NOMO-1 (cell line): ENCODE data around the gene SDC3.
"Not testable (repeated sequence)": the region's sequence is repeated elsewhere in the genome, so short reads cannot be mapped to it uniquely, and the experiment has no call there.

Experiments
- DNase-seq, 2 experiments: peaks; one replicate each; lab custom pipeline; 2025; ENCODE audit not compliant: unreplicated experiment in 2 of 2; lab: John Stamatoyannopoulos, UW

SDC3 gene

GRCh38 chr1:30877205-30877912, 31.2 kb downstream of the SDC3 start:
- peak in 1 of 2 experiments; percentile 22 for DNase-seq

DNA sequence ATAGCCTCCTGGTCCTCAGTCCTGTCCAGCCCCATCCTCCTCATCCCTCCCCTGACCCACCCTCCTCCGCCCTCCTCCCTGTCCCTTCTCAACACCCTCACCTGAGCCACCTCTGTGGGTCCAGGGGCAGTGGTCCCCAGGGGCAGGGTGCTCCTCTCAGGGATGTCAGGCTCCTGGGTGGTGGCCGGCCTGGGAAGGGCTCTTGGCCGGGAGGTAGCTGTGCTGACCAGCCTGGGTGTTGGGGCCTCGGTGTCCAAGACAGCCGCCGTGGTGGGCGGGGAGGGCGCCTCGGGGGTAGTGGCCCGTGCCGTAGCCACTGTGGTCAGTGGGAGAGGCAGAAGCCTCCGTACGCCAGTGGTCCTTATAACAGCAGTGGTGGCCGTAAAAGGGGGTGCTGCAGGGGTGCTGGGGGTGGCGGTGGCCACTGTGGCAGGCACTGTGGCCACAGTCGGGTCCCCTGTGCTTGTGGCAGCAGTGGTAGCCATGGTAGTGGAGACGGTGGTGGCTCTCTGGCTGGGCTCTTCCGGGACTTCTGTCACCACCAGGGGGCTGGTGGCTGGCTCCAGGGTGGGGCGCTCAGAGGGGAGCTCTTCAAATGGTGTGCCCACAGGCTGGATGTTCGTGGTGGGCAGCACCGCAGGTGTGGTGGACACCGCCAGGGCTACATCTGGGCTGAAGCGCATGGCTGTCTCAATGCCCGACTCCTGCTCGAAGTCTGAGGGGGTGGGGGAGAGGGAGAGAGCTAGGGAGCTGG, 31.9 kb downstream of the SDC3 start:
- DNase-seq, result no peak

DNA sequence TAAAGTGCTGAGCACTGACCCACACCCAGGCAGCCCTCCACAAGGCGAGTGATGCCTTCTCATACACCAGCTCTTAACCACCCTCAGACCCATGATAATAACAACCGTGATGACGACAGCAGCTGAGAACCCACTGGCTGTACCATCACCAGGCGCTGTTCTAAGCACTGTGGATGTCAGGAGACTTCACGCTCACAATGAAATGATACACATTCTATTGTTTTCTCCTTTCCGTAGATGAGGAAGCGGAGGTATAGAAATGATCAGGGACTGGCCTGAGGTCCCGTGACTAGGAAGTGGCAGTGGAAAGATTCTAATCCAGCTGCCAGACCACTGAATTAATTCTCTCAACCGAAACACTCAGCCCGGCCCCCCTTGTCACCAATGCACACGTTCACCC, 32.6 kb downstream of the SDC3 start:
- DNase-seq, result no peak

- DNase-seq, result no peak
Observed at GRCh38 chr1:30875197-30875596, 33.4 kb downstream of the SDC3 start.

DNA sequence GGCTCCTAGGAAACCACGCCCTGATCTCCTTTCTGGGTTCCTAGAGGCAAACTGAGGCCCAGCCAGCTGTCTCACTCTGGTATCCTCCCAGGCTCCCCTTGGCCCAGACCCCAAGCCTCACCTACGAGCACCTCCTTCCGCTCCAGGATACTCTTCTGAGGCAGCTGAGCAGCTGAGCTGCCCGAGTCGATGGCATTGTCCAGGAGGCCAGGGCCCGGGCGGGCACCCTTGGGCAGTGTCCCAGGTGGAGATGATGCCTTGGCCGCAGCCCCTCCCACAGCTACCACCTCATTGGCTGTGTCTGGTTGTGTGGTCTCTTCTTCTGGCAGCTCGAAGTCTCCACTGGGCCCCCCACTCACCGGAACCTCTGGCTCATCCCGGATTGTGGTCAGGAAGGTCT, 34.4 kb downstream of the SDC3 start:
- DNase-seq, result no peak

- no peak for DNase-seq
Observed at GRCh38 chr1:30872948-30873263, 35.7 kb downstream of the SDC3 start.

- DNase-seq, result no peak
Observed at GRCh38 chr1:30872033-30872947, 36.3 kb downstream of the SDC3 start.

GRCh38 chr1:30871276-30871871, 37.2 kb downstream of the SDC3 start:
- no peak for DNase-seq

GRCh38 chr1:30870656-30871055, 37.9 kb downstream of the SDC3 start:
- DNase-seq, result no peak

DNA sequence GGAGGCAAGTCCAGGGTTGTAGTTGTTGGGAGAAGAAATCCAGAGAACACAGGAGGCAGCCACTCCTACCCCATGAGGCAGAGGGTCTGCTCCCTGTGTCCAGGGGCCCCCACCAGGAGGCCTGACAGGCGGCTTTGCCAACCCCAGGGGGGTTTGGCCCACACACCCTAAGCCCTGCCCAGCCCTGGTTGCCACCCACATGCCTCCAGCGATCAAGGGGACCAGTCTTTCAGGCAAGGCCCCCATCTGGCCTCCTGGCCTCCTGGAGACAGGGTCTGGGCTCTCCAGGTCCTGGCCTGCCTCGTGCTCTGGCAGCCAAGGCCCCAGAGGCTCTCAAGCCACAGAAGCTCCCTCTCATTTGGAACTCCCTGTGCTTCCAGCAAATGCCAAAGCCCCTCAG, 38.5 kb downstream of the SDC3 start:
- no peak for DNase-seq

DNA sequence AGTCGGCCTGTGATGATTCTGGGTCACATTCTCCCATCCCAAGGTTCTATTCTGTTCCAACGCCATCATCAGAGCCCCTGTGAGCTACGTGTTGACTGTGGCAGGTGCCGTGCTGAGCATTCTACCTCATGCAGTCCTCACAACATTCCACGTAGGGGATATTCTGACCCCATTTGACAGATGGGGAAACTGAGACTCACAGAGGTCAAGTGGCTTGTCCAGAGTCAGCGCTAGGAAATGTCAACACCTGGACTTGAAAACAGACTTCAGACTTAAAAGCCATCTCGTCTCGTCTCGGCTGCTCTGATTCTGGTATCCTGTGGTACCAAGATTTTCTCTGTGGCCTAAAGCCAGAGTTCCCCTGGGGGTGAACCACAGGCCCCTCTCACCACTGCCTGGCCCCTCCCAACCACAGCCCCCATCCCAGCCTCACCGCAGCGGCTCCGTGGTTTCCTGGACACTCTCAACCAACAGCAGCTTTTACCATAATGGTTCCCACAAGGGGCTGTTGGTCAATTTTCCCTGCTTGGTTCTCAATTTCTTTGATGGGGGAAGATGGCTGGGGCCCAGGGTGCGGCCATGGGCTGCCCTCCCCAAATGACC, 39.6 kb downstream of the SDC3 start:
- DNase-seq, result peak; percentile 34 to 45

DNA sequence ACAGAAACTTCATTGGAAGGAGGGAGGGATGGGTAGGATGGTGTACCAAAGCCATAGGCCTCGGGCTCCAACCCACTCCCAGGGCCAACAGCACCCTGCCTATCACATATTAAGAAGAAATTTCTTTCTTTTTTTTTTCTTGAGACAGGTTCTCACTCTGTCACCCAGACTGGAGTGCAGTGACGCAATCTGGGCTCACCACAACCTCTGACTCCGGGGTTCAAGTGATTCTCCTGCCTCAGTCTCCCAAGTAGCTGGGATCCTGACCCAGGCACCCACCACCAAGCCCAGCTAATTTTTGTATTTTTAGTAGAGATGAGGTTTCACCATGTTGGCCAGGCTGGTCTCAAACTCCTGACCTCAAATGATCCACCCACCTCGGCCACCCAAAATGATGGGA, 40.5 kb downstream of the SDC3 start:
- not testable (repeated sequence) for DNase-seq

- no peak for DNase-seq
Observed at GRCh38 chr1:30867537-30867936, 41.0 kb downstream of the SDC3 start.

DNA sequence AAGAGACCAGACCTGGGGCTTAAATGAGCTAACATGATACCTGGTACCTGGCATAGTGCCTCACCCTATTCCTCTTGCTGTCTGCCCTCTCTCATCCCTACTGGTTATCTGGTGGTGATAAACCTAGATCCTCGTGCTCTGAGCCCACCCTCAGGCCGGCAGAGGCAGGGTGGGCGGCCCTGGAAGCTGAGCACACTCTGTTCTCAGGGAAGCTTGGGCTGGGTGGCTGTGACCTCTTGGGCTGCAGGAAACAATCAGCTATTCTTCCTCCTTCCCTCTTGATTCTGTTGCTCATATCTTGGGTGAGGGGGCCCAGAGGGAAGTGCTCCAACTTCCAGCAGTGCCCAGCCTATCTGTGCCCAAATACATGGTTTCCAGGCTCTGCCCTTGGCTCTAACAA, 42.0 kb downstream of the SDC3 start:
- no peak for DNase-seq

- no peak for DNase-seq
Observed at GRCh38 chr1:30864681-30865080, 43.9 kb downstream of the SDC3 start.

GRCh38 chr1:30863858-30864604, 44.5 kb downstream of the SDC3 start:
- DNase-seq, result no peak

DNA sequence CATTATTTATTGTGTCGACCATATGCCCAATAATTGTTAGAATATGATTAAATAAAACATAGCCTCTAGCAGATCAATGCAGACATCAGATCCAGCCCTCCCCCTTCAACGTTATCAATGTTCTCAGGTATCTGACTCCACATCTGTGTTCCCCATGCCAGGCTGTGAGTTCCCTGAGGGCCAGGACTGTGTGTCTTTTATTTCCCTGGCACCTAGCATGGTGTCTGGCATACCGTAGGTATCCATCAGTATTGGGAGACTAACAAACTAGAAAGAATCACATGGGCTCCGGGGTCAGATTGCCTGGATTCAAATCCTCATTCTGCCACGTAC, 48.3 kb downstream of the SDC3 start:
- DNase-seq, result no peak

DNA sequence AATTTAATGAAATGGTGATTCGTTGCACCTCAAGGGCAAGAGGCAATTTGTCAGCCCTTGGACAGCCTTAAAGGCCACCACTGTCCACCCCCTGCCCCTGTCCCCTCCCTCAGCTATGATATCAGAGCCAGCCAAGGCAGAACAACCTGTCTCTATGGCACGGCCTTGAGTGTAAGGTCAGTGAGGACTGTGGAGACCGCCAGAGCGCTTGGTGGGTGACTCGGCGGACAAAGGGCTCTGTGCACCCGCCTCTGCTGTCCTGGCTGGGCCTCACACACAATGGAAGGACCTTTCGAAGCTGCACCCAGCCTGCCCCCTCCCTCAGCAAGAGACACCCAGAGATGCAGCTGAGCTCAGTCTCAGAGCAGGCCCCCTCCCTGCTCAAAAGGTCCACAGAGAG, 50.6 kb downstream of the SDC3 start:
- DNase-seq, result no peak

GRCh38 chr1:30857062-30857461, 51.5 kb downstream of the SDC3 start:
- no peak for DNase-seq

GRCh38 chr1:30856260-30856790, 52.2 kb downstream of the SDC3 start:
- no peak for DNase-seq
